ENCODE results near the gene BRICD5. TPM values are rescaled to one million over a fixed set of nuclear protein-coding genes. Genes with fewer than 3 reads are reported as not detected.

The BRICD5 gene
- total and polyA plus RNA-seq, 2 of the 13 experiments (the other 11 are each of a cell fraction or from before 2014, with no cell fraction given), result 1.6 to 5.8 TPM

DNA sequence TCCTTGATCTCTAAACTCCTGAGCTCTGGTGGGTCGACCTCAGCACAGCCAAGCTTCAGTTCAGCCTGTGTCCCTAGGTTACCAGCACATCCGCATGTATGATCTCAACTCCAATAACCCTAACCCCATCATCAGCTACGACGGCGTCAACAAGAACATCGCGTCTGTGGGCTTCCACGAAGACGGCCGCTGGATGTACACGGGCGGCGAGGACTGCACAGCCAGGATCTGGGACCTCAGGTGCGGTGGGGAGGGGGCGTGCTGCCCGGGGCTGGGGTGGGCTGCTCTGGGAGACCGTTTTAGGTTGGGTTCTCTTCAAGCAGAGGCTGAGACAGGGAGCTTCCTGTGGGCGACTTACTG, 4.3 kb downstream of the BRICD5 start:
- POLR2A ChIA-PET, result interaction anchor here (1.0 to 4.3 kb wide), 4 partner anchors 8 to 51 kb away, joined by 3 to 18 read pairs (median 8); partner anchors contain the start of genes PGP and TRAF7
- peaks cover 2 to 13% of the 10 kb centered on the region in 2 experiments; a peak in 4 of 5 replicates for H3K36me3 ChIP-seq (replicated peaks in 1 of 2; ENCODE audit: control insufficient read depth in 1 of 2, insufficient read depth in 2 of 2, low read length in 2 of 2)
- no peaks in the 10 kb centered on the region for H3K9me3 ChIP-seq (ENCODE audit: low read length)
- peak overlapping the region; percentile 89 for H3K27ac ChIP-seq (ENCODE audit: extremely low read length, insufficient read depth, low read length)
- BruUV-seq (replicated peaks), result no TSS peak
- H3K27me3 ChIP-seq (ENCODE audit: control insufficient read depth in 1 of 2, insufficient read depth in 2 of 2, low read length in 2 of 2), result no peaks in the 10 kb centered on the region
- peak overlapping the region; percentile 97 for H3K9ac ChIP-seq (ENCODE audit: insufficient read depth, low read depth, low read length)
- 95% methylated on average over 16 of the region's 18 CpGs for WGBS (ENCODE audit: low lambda C conversion rate)
- in situ Hi-C loops (cut with HindIII; ENCODE audit: extremely low pct_ligation_motif_present, low pct_unique_long_range_greater_than_20kb) (no loop called here), intact Hi-C loops (cut with micrococcal nuclease; ENCODE audit: unreplicated experiment) (no loop called here)
- no peak for ATAC-seq
- peaks cover 38% of the 10 kb centered on the region for H3K4me1 ChIP-seq (ENCODE audit: insufficient read depth, low read length)
- no peaks in the 10 kb centered on the region for H4K20me1 ChIP-seq (ENCODE audit: insufficient read depth, low read length)
- H3K79me2 ChIP-seq (ENCODE audit: insufficient read depth, low read length), result peaks cover 8% of the 10 kb centered on the region
- no peak for DNase-seq (ENCODE audit: low spot score)
- CTCF ChIA-PET (ENCODE audit: low intra/inter-chr PET ratio, low total read pairs), result no interaction called here
- H2AFZ ChIP-seq (ENCODE audit: low read length), result no peak overlapping the region
- H3K4me2 ChIP-seq (ENCODE audit: low read depth, low read length), result peak overlapping the region; percentile 95
- H3K4me3 ChIP-seq (replicated peaks in 1 of 3; ENCODE audit: insufficient read depth in 1 of 3, low read depth in 2 of 3, low read length in 3 of 3), result peak overlapping the region; percentile 71 to 96 (median 83)
- FAIRE-seq, result no peak
- no peak for TF ChIP-seq SIN3B (IDR thresholded peaks at IDR 0.05; ENCODE audit: low read length)
- TF ChIP-seq, protein P1, sequence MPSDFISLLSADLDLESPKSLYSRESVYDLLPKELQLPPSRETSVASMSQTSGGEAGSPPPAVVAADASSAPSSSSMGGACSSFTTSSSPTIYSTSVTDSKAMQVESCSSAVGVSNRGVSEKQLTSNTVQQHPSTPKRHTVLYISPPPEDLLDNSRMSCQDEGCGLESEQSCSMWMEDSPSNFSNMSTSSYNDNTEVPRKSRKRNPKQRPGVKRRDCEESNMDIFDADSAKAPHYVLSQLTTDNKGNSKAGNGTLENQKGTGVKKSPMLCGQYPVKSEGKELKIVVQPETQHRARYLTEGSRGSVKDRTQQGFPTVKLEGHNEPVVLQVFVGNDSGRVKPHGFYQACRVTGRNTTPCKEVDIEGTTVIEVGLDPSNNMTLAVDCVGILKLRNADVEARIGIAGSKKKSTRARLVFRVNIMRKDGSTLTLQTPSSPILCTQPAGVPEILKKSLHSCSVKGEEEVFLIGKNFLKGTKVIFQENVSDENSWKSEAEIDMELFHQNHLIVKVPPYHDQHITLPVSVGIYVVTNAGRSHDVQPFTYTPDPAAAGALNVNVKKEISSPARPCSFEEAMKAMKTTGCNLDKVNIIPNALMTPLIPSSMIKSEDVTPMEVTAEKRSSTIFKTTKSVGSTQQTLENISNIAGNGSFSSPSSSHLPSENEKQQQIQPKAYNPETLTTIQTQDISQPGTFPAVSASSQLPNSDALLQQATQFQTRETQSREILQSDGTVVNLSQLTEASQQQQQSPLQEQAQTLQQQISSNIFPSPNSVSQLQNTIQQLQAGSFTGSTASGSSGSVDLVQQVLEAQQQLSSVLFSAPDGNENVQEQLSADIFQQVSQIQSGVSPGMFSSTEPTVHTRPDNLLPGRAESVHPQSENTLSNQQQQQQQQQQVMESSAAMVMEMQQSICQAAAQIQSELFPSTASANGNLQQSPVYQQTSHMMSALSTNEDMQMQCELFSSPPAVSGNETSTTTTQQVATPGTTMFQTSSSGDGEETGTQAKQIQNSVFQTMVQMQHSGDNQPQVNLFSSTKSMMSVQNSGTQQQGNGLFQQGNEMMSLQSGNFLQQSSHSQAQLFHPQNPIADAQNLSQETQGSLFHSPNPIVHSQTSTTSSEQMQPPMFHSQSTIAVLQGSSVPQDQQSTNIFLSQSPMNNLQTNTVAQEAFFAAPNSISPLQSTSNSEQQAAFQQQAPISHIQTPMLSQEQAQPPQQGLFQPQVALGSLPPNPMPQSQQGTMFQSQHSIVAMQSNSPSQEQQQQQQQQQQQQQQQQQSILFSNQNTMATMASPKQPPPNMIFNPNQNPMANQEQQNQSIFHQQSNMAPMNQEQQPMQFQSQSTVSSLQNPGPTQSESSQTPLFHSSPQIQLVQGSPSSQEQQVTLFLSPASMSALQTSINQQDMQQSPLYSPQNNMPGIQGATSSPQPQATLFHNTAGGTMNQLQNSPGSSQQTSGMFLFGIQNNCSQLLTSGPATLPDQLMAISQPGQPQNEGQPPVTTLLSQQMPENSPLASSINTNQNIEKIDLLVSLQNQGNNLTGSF (CRISPR knock-in tag; IDR thresholded peaks at IDR 0.05), result no peak
- TF ChIP-seq PHF5A (CRISPR knock-in tag; IDR thresholded peaks at IDR 0.05; ENCODE audit: low read depth, unreplicated experiment), result no peak
- no peak for TF ChIP-seq GABPB1 (CRISPR knock-in tag; IDR thresholded peaks at IDR 0.05)
- TF ChIP-seq NFKB2 (CRISPR knock-in tag; IDR thresholded peaks at IDR 0.05; ENCODE audit: borderline replicate concordance), result no peak
- TF ChIP-seq, protein P2, sequence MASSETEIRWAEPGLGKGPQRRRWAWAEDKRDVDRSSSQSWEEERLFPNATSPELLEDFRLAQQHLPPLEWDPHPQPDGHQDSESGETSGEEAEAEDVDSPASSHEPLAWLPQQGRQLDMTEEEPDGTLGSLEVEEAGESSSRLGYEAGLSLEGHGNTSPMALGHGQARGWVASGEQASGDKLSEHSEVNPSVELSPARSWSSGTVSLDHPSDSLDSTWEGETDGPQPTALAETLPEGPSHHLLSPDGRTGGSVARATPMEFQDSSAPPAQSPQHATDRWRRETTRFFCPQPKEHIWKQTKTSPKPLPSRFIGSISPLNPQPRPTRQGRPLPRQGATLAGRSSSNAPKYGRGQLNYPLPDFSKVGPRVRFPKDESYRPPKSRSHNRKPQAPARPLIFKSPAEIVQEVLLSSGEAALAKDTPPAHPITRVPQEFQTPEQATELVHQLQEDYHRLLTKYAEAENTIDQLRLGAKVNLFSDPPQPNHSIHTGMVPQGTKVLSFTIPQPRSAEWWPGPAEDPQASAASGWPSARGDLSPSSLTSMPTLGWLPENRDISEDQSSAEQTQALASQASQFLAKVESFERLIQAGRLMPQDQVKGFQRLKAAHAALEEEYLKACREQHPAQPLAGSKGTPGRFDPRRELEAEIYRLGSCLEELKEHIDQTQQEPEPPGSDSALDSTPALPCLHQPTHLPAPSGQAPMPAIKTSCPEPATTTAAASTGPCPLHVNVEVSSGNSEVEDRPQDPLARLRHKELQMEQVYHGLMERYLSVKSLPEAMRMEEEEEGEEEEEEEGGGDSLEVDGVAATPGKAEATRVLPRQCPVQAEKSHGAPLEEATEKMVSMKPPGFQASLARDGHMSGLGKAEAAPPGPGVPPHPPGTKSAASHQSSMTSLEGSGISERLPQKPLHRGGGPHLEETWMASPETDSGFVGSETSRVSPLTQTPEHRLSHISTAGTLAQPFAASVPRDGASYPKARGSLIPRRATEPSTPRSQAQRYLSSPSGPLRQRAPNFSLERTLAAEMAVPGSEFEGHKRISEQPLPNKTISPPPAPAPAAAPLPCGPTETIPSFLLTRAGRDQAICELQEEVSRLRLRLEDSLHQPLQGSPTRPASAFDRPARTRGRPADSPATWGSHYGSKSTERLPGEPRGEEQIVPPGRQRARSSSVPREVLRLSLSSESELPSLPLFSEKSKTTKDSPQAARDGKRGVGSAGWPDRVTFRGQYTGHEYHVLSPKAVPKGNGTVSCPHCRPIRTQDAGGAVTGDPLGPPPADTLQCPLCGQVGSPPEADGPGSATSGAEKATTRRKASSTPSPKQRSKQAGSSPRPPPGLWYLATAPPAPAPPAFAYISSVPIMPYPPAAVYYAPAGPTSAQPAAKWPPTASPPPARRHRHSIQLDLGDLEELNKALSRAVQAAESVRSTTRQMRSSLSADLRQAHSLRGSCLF (CRISPR knock-in tag; IDR thresholded peaks at IDR 0.05; ENCODE audit: borderline replicate concordance), result no peak
- TF ChIP-seq HDAC1 (CRISPR knock-in tag; IDR thresholded peaks at IDR 0.05), result no peak
- TF ChIP-seq PRMT3 (CRISPR knock-in tag; IDR thresholded peaks at IDR 0.05; ENCODE audit: borderline replicate concordance, low read depth), result no peak
- no peak for TF ChIP-seq MEIS2 (CRISPR knock-in tag; IDR thresholded peaks at IDR 0.05)
- no peak for TF ChIP-seq IKZF1 (IDR thresholded peaks at IDR 0.05)
- no peak for TF ChIP-seq ZNF619 (CRISPR knock-in tag; IDR thresholded peaks at IDR 0.05)
- no peak for TF ChIP-seq NFIB (CRISPR knock-in tag; IDR thresholded peaks at IDR 0.05; ENCODE audit: borderline replicate concordance)
- TF ChIP-seq, protein P3, sequence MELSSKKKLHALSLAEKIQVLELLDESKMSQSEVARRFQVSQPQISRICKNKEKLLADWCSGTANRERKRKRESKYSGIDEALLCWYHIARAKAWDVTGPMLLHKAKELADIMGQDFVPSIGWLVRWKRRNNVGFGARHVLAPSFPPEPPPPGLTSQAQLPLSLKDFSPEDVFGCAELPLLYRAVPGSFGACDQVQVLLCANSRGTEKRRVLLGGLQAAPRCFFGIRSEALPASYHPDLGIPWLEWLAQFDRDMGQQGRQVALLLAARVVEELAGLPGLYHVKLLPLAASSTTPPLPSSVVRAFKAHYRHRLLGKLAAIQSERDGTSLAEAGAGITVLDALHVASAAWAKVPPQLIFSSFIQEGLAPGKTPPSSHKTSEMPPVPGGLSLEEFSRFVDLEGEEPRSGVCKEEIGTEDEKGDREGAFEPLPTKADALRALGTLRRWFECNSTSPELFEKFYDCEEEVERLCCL (CRISPR knock-in tag; IDR thresholded peaks at IDR 0.05; ENCODE audit: borderline replicate concordance), result no peak
